ENCODE data around the gene PPP1R12B.
"Not testable (repeated sequence)": the region's sequence is repeated elsewhere in the genome, so short reads cannot be mapped to it uniquely, and the experiment has no call there.

The PPP1R12B gene

DNA sequence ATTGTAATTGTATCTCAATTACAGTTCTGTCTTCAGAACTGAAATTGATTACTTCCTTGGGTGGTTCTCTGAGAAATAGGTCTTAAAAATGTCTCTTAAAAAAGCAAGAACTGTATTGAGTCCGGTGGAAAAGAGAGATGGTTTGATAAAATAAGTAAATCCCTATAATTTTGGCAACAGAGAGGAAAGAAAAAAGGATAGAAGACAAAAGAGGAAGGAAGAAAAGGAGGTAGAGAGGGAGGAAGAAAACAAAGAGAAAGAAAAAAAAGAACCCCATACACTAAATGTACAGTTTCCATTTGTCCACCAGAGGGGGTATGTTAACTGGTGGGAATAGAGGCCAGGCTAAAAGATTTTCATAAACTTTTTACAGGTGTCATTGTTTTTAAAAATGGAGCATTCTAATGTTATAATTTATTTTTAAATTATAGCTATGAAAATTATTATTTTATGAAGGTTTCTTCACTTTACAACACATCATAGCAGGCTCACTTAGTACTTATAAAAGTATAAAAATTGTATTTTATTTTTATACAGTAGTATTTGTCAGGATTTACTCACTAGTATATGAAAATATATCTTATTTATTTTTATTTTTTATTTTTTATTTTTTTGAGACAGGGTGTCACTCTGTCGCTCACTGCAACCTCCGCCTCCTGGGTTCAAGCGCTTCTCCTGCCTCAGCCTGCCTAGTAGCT is 4.7 kb upstream of the PPP1R12B start:
- DNase-seq = peak in 1 of 51 donors; percentile 38

DNA sequence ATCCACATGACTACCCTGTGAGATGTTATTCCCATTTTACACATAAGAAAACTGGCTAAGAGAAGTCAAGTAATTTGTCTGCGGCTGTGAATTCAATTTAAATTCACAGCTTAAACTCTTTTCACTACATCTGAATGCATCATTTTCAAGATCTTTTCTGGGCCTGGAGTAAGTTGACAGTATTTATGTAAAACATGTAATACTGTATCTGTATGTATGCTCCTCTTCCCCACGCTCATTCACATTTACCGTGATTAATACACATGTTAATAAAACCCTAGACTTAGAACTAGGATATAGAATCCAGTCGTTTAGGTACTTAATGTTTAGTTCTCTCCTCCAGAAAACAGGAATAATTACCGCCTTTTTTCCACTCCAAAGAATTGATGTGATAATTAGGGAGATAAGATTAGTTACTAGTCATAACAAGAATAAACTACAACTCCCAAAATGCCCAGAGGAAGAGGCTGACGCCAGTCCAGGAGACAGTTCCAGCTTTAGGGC is 442 bp upstream of the PPP1R12B start:
- DNase-seq = no peak

- DNase-seq = peak in 7 of 51 donors; percentile 24 to 67 (median 42)
These were observed 868 bp downstream of the PPP1R12B start for GRCh38 chr1:202349206-202349928.

DNA sequence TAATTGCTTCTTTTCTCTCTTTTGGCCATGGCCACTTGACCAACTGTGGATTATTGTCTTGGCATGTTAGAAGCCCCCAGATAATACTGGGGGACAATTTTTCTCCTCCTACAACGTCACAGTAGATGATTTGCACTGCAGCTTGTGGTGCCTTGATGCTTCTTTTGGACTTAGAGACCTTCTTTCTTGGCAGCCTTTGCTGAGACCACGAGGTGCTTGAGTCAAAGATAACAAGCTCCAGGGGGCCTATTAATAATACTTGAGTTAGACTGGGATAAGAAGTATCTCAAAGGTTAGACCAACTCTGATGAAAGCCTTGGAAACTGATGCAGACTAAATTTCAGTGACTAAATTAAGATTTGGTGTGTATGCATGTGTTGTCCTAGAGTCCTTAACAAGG is 3.2 kb downstream of the PPP1R12B start:
- DNase-seq = no peak

- DNase-seq = not testable (repeated sequence)
These were observed 4.2 kb downstream of the PPP1R12B start for GRCh38 chr1:202352583-202353197.

DNA sequence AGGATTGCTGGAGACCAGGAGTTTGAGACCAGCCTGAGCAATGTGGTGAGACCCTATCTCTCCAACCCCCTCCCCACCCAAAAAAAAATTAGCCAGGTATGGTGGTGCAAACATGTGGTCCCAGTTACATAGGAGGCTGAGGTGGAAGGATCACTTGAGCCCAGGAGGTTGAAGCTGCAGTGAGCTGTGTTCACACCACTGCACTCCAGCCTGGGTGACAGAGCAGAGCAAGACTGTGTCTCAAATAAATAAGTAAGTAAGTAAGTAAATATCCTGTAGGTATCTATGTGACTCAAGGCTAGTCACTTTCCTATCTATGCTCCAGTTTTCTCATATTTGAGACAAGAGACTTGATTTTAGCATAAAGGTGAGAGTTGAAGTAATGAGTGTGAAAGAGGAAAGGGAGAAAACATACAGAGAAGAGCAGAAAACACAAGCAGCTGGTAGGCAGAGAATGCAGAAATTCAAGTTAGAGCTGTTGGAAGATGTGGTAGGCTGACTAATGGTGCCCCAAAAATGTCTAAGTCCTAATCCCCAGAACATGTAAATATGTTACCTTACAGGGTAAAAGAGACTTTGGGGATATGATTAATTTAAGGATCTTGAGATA is 7.5 kb downstream of the PPP1R12B start:
- DNase-seq = no peak

- DNase-seq = no peak
These were observed 9.0 kb downstream of the PPP1R12B start for GRCh38 chr1:202357506-202357905.

DNA sequence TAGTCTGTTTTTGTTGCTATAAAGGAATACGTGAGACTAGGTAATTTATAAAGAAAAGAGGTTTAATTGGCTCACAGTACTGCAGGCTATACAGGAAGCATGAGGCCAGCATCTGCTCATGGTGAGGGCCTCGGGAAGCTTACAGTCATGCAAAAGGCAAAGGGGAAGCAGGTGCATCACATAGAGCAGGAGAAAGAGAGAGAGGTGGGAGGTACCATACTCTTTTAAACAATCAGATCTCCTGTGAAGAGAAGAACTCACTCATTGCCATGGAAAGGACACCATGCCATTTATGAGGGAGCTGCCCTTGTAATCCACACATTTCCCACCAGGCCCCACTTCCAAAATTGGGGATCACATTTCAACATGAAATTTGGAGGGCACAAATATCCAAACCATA is 12.7 kb downstream of the PPP1R12B start:
- no peak for DNase-seq

- no peak for DNase-seq
These were observed 13.2 kb downstream of the PPP1R12B start for GRCh38 chr1:202361701-202362100.

DNA sequence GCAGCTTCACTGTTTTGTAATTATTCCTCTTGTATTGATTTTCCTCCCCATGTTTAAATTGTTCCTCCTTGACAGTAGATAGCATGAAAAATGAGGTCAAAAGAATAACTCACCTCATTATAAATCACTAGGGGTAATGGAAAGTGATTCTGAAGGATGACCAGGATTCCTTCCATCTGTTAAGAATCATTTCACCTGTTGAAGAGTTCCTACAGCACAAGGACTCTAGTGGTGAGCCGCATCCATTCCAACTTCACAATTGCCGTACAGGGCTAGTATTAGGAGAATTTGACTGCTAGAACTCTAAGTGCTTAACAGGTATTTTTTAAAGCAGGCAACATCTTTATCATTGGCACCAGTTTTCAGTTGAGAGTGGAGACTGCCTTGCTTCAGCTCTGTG is 13.7 kb downstream of the PPP1R12B start:
- DNase-seq = no peak

DNA sequence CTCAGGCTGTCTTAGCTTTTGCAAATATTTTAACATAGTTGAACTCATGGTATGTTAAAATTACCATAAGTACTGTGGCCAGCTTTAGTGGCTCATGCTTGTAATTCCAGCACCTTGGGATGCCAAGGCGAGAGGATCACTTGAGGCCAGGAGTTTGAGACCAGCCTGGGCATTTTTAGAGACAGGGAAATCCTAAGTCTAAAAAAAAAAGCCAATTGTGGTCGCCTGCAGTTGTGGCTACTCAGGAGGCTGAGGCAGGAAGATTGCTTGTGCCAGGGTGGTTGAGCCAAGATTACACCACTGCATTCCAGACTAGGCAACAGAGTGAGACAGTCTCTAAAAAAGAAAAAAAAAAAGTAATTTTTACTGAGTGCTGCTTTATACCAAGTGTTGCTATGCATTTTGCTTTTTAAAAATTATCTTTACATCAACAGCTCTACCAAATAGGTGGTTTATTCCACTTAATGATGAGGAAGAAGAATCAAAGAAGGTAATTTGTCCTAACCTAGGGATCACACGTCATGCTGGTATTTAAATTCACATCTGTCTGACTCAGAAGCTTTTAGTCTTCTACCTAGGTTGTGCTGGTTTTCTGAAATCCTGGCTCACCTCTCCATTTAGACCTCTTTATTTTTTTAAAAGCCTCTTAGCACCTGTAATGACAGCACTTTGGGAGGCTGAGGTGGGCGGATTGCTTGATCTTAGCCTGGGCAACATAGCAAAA is 16.8 kb downstream of the PPP1R12B start:
- no peak for DNase-seq

GRCh38 chr1:202367271-202367670 is 18.8 kb downstream of the PPP1R12B start:
- no peak for DNase-seq

GRCh38 chr1:202370906-202371305 is 22.4 kb downstream of the PPP1R12B start:
- DNase-seq = not testable (repeated sequence)

DNA sequence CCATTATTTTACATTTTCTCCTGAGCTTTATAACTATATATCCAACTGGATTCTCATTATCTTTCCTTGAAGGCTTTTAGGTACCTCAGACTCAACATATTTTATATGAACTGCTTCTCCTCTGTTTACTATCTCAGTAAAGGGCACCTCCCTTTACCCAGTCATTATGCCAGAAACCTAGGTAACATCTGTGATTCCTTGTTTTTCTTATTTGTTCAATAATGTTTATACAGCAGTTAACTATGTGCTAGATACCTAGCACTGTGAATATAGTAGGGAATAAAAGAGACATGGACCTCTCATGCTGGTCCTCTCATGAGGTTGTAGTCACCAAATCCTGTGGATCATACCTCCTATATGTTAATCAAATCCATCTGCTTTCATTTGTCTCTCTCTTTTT is 25.6 kb downstream of the PPP1R12B start:
- DNase-seq = no peak

DNA sequence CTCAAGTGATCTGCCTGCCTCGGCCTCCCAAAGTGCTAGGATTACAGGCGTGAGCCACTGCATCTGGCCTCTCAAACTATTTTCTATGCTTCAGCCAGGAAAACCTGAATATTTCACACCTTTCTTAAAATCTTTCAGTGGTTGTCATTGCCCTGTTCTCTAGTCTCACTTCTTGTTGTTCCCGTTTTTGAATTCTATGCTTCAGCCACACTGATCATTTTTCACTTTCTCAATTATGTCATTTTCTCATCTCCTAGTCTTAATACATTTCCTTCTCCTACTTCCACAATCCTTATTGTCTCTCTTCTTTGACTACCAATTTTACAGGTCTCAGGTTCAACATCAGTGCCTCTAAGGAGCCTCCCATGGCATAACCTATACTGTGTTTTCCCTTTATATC is 26.7 kb downstream of the PPP1R12B start:
- not testable (repeated sequence) for DNase-seq

DNA sequence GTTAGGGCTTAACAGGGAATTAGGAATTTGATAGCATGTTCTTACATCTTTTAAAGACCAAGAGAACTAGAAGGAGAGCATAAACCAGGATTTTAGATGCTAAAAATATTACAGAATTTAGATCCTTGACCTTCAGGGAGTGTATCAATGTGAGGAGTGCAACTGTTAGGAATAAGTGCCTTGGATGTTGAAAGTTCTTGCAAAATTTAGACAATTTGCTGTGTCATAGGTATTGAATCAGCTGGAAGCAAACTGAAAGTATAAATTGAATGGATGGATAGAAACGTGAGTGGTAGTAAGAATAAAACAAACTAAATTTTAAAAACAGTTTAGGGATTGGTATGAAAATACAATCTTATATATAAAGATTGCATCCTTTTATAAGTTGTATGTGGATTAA is 27.7 kb downstream of the PPP1R12B start:
- no peak for DNase-seq

GRCh38 chr1:202379884-202380529 is 31.5 kb downstream of the PPP1R12B start:
- DNase-seq = not testable (repeated sequence)

- DNase-seq = not testable (repeated sequence)
These were observed 32.0 kb downstream of the PPP1R12B start for GRCh38 chr1:202380535-202380934.

- DNase-seq = not testable (repeated sequence)
These were observed 33.4 kb downstream of the PPP1R12B start for GRCh38 chr1:202381867-202382266.

DNA sequence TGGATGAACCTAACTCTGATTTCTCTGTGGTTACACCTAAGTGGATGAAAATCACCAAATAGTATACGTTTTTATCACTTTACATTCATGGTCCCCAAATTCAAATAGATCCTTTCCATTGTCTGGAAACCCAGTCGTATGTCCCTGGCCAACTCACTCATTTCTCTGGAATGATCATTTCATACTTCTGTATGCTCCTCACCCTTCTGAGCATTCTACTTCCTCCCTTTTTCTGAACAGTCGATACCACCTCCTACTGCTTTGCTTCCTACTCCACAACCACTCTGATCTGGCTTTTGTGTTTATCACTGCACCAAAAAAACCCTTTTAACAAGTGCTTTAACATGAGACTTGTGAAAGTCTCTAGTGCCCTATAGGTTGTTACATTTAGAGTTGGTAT is 47.3 kb downstream of the PPP1R12B start:
- not testable (repeated sequence) for DNase-seq

DNA sequence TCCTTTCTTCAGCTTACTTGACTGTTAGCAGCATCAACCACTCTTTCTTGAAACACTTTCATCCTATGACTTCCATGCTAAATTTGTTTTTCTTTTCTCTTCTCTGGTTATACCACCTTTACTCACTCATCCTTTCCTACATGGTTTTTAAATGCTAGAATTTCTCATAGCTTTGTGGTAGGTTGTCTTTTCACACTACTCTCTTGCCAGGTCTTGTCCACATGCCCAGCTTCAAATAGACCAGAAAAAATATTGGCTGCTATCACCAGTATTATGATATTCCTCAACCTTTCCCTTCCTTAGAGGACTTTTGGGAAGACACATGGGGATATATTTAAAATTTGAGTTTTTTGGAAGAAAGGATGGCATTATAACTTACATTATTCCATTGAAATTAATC is 48.8 kb downstream of the PPP1R12B start:
- no peak for DNase-seq
